ENCODE data around the gene VRK2.
"Not testable (repeated sequence)": the region's sequence is repeated elsewhere in the genome, so short reads cannot be mapped to it uniquely, and the experiment has no call there.

The VRK2 gene

DNA sequence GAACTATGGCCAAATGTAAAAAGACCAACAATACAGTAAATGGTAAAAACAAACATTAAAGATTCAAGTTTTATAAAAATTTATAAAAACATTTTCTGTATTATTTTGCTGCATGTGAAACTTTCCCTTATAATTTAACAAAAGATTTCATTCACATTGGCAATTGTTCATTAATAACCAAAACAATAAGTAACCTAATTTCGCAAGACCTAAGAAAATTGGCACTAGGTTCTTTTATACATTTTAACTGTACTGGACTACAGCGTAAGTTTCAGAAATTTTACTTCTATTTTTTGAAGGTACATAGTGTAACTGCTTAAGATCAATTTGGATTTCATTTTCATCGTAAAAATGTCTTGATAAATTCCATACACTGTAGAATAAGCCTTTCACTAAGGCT lies 117.3 kb downstream of the VRK2 start:
- no peak overlapping the region for H3K4me3 ChIP-seq (ENCODE audit: low read depth, low read length)
- no peak for DNase-seq (ENCODE audit: low read depth)
- TF ChIP-seq CTCF (IDR thresholded peaks at IDR 0.05; ENCODE audit: low read depth, low read length, missing control alignments) = no peak
- in situ Hi-C loops (cut with HindIII; ENCODE audit: low sequenced_read_pairs) = no loop called here

- DNase-seq (ENCODE audit: low read depth); H3K4me3 ChIP-seq (ENCODE audit: low read depth, low read length); in situ Hi-C loops (cut with HindIII; ENCODE audit: low sequenced_read_pairs): not testable (repeated sequence)
Measured at GRCh38 chr2:58168130-58168529, 121.5 kb downstream of the VRK2 start.

DNA sequence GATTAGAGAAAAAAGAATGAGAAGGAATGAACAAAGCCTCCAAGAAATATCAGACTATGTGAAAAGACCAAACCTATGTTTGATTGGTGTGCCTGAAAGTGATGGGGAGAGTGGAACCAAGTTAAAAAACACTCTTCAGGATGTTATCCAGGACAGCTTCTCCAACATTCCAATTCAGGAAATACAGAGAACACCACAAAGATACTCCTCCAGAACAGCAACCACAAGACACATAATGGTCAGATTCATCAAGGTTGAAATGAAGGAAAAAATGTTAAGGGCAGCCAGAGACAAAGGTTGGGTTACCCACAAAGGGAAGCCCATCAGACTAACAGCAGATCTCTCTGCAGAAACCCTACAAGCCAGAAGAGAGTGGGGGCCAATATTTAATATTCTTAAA lies 123.2 kb downstream of the VRK2 start:
- in situ Hi-C loops (cut with HindIII; ENCODE audit: low sequenced_read_pairs); DNase-seq (ENCODE audit: low read depth); H3K4me3 ChIP-seq (ENCODE audit: low read depth, low read length): not testable (repeated sequence)

GRCh38 chr2:58170334-58170933 lies 123.8 kb downstream of the VRK2 start:
- DNase-seq (ENCODE audit: low read depth); H3K4me3 ChIP-seq (ENCODE audit: low read depth, low read length); in situ Hi-C loops (cut with HindIII; ENCODE audit: low sequenced_read_pairs): not testable (repeated sequence)

- H3K4me3 ChIP-seq (ENCODE audit: low read depth, low read length); in situ Hi-C loops (cut with HindIII; ENCODE audit: low sequenced_read_pairs); DNase-seq (ENCODE audit: low read depth): not testable (repeated sequence)
Measured at GRCh38 chr2:58171831-58172230, 125.2 kb downstream of the VRK2 start.

DNA sequence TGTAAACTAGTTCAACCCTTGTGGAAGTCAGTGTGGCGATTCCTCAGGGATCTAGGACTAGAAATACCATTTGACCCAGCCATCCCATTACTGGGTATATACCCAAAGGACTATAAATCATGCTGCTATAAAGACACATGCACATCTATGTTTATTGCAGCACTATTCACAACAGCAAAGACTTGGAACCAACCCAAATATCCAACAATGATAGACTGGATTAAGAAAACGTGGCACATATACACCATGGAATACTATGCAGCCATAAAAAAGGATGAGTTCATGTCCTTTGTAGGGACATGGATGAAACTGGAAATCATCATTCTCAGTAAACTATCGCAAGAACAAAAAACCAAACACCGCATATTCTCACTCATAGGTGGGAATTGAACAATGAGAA lies 130.6 kb downstream of the VRK2 start:
- H3K4me3 ChIP-seq (ENCODE audit: low read depth, low read length); DNase-seq (ENCODE audit: low read depth); in situ Hi-C loops (cut with HindIII; ENCODE audit: low sequenced_read_pairs): not testable (repeated sequence)

DNA sequence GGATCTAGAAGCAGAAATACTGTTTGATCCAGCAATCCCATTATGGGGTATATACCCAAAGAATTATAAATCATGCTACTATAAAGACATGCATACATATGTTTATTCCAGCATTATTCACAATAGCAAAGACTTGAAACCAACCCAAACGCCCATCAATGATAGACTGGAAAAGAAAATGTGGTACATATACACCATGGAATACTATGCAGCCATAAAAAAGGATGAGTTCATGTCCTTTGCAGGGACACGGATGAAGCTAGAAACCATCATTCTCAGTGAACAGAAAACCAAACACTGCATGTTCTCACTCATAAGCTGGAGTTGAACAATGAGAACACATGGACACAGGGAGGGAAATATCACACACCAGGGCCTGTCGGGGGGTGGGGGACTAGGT lies 133.6 kb downstream of the VRK2 start:
- H3K4me3 ChIP-seq (ENCODE audit: low read depth, low read length); DNase-seq (ENCODE audit: low read depth); in situ Hi-C loops (cut with HindIII; ENCODE audit: low sequenced_read_pairs): not testable (repeated sequence)

DNA sequence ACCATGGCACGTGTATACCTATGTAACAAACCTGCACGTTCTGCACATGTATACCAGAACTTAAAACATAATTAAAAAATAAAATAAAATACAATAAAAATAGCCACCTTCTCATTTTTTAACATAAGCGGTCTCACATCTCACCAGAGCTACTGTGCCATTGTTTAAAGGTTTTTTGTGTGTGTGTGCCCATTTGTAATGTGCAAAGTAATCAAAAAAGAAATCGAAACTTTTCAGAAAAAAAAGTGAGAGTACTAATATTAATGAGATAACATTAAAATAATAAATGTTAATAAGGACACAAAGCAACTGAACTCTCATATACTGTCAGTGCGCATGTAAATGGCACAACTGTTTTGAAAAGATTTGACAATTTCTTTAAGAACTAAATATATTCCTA lies 134.0 kb downstream of the VRK2 start:
- DNase-seq (ENCODE audit: low read depth) = no peak
- in situ Hi-C loops (cut with HindIII; ENCODE audit: low sequenced_read_pairs) = no loop called here
- H3K4me3 ChIP-seq (ENCODE audit: low read depth, low read length) = no peak overlapping the region
- no peak for TF ChIP-seq CTCF (IDR thresholded peaks at IDR 0.05; ENCODE audit: low read depth, low read length, missing control alignments)

- H3K4me3 ChIP-seq (ENCODE audit: low read depth, low read length) = no peak overlapping the region
- TF ChIP-seq CTCF (IDR thresholded peaks at IDR 0.05; ENCODE audit: low read depth, low read length, missing control alignments) = no peak
- in situ Hi-C loops (cut with HindIII; ENCODE audit: low sequenced_read_pairs) = no loop called here
- no peak for DNase-seq (ENCODE audit: low read depth)
Measured at GRCh38 chr2:58182527-58182926, 135.9 kb downstream of the VRK2 start.

DNA sequence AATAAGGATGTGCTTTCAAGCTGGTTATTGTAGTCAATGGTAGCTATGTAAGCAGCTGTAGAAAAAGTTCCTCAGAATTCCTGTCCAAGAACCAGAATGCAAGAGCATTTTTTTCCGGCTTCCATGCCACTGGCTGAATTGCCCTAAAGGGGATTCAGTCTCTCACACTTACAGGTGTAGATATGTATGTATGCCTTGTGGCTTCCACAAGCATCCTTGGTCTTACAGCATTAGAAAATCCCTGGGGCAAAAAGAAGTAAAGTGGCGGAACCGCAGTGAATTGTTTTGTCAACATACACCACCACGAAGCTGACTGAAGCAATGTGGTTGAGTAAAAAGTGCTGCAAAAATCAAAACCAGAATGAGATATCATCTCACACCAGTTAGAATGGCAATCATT lies 139.9 kb downstream of the VRK2 start:
- in situ Hi-C loops (cut with HindIII; ENCODE audit: low sequenced_read_pairs) = no loop called here
- no peak for DNase-seq (ENCODE audit: low read depth)
- TF ChIP-seq CTCF (IDR thresholded peaks at IDR 0.05; ENCODE audit: low read depth, low read length, missing control alignments) = no peak
- no peak overlapping the region for H3K4me3 ChIP-seq (ENCODE audit: low read depth, low read length)

DNA sequence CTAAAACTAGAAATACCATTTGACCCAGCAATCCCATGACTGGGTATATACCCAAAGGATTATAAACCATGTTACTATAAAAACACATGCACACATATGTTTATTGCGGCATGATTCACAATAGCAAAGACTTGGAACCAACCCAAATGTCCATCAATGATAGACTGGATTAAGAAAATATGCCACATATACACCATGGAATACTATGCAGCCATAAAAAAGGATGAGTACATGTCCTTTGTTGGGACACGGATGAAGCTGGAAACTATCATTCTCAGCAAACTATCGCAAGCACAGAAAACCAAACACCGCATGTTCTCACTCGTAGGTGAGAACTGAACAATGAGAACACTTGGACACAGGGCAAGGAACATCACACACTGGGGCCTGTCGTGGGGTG lies 140.4 kb downstream of the VRK2 start:
- DNase-seq (ENCODE audit: low read depth); H3K4me3 ChIP-seq (ENCODE audit: low read depth, low read length); in situ Hi-C loops (cut with HindIII; ENCODE audit: low sequenced_read_pairs): not testable (repeated sequence)

Measured in astrocyte of the cerebellum (primary cell).